ENCODE results near the gene HACE1. TPM values are rescaled to one million over a fixed set of nuclear protein-coding genes. Genes with fewer than 3 reads are reported as not detected.
A peak's percentile ranks its signal among the peaks of the same experiment; 100 is the strongest.

The HACE1 gene
- total RNA-seq, 1 donor = 18.3 TPM

DNA sequence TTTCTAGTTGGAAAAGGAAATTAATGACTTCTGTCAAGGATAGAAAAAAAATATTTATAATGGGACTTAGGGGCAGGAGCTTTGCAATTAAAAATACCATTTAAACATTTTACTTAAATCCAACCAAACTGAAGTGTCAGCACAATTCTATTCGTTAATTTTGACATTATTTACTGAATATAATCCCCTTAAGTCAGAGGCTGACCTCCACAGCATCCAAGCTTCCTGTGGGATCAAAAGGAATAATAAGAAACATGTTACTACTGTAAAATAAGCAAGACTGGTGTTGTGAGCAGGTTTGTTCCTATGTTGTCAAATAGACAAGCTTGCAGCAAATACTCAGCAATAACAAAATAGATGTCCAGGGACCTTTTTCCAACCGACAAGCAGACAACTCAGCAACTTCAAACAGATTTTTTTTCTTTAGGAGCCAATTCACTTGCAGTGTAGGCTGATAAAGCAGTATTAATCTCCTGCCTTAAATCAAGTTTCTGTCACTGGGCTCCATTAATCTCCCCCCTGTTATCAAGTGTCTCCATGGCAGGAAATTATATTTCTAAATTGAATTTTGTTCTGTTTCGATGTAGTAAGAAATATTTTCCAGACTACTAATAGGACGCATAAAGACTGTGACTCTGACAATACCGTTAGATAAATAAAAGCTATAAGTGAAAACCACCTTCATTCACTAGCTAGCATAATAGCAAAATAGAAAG is 157.4 kb downstream of the HACE1 start:
- no peak for DNase-seq (ENCODE audit: low read depth)
- no peak overlapping the region for H3K4me3 ChIP-seq (ENCODE audit: low read depth, low read length)
- TF ChIP-seq, protein P1, sequence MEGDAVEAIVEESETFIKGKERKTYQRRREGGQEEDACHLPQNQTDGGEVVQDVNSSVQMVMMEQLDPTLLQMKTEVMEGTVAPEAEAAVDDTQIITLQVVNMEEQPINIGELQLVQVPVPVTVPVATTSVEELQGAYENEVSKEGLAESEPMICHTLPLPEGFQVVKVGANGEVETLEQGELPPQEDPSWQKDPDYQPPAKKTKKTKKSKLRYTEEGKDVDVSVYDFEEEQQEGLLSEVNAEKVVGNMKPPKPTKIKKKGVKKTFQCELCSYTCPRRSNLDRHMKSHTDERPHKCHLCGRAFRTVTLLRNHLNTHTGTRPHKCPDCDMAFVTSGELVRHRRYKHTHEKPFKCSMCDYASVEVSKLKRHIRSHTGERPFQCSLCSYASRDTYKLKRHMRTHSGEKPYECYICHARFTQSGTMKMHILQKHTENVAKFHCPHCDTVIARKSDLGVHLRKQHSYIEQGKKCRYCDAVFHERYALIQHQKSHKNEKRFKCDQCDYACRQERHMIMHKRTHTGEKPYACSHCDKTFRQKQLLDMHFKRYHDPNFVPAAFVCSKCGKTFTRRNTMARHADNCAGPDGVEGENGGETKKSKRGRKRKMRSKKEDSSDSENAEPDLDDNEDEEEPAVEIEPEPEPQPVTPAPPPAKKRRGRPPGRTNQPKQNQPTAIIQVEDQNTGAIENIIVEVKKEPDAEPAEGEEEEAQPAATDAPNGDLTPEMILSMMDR (IDR thresholded peaks at IDR 0.05; ENCODE audit: insufficient read depth, low read length) = no peak

DNA sequence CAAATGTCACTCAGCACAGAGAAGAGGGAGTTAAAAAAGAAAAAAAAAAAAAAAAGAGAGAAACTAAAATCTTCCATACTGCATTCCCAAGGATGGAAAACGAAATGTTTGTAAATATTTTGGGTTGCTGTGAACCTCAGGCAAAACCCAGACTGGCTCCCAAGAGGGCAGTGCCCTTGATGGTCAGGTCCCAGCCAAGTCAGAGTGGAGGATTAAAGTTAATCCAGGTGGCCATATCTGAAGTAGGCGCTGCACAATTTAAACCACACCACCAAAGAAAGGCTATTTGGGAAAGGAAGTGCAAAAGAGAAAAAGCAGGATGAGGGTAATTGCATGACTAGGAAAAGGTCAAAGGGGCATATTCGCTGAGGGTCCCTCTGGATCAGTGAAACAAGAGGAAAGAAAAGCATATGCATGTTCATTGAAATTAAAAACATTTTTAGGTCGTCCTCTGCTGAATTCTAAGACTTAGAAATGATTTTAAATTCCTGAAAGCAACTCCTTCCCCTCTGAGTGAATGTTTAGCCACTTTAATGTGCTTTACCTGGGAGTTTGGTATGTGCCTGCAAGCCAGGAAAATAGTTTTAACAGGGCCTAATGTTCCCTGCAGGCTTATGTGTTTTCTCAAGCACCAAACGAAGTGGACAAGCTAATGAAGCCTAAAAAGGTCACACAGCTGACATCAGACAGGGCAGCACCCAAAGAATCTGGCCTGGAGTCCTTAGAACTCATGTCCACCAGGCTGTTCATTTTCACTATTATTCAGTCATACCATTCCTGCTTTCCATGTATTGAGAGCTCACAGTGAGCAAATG is 159.1 kb downstream of the HACE1 start:
- DNase-seq (ENCODE audit: low read depth) = no peak
- TF ChIP-seq, protein P1 (IDR thresholded peaks at IDR 0.05; ENCODE audit: insufficient read depth, low read length) = no peak

DNA sequence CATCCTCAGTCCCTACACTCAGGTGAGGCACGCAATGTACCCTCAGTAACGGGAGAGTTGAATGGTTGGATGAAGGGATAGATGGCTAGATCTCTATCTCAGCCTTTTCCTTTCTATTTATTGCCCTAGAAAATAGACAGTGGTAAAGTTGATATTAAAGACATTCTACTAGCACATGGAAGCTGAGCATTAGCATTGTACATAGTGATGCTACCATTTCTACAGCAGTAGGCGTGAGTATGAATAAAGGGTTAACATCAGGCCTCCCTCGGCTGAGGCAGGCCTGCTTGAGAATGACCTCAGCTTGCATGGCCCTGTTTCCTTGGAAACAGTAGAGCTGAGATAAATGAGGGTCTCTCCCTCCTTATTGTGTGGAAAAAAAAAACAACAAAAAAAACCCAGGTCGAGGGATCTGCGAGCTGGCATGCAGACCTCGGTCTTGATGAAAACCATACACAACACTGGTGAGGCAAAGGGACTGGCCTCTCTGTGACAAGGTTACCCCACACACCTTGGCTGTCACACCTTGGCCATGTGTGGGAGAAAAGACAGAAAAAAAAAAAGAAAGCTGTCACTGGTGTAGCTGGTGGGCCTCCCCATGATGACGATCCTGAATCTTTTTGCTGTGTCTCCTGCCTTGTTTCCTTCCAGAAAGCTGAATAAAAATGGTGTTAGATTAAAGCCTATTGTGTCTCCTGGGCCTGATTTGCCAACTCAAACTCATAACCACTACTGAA is 160.0 kb downstream of the HACE1 start:
- DNase-seq (ENCODE audit: low read depth) = no peak
- no peak overlapping the region for H3K4me3 ChIP-seq (ENCODE audit: low read depth, low read length)
- TF ChIP-seq, protein P1 (IDR thresholded peaks at IDR 0.05; ENCODE audit: insufficient read depth, low read length) = no peak

More for the DNA sequence above, 159.1 kb downstream of the HACE1 start:
- H3K4me3 ChIP-seq (ENCODE audit: low read depth, low read length) = no peak overlapping the region

GRCh38 chr6:104698979-104699378 is 160.7 kb downstream of the HACE1 start:
- H3K4me3 ChIP-seq (ENCODE audit: low read depth, low read length) = no peak overlapping the region
- TF ChIP-seq, protein P1 (IDR thresholded peaks at IDR 0.05; ENCODE audit: insufficient read depth, low read length) = no peak
- no peak for DNase-seq (ENCODE audit: low read depth)

DNA sequence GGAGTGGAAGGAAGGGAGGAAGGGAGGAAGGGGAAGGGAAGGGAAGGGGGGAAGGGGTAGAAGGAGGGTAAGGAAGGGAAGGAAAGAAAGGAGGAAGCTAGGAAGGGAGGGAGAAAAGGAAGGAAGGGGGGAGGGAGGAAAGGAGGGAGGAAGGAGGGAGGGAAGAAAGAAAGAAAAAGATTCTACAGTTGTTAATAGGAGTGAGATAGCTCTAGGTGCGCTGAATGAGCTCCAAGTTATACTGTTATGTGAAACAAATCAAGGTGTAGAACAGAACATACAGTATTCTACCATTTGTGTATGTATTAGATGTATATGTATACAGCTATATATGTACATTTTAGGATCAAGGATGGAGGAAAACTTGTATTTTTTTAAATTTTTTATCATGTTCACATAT is 167.7 kb downstream of the HACE1 start:
- TF ChIP-seq, protein P1 (IDR thresholded peaks at IDR 0.05; ENCODE audit: insufficient read depth, low read length) = no peak
- no peak overlapping the region for H3K4me3 ChIP-seq (ENCODE audit: low read depth, low read length)
- DNase-seq (ENCODE audit: low read depth) = no peak

- peak; percentile 38 for DNase-seq (ENCODE audit: low read depth)
- TF ChIP-seq, protein P1 (IDR thresholded peaks at IDR 0.05; ENCODE audit: insufficient read depth, low read length) = no peak
- H3K4me3 ChIP-seq (ENCODE audit: low read depth, low read length) = no peak overlapping the region
Observed at GRCh38 chr6:104689551-104690205, 170.0 kb downstream of the HACE1 start.
